ENCODE measurements around the gene SLC5A6. TPM values are rescaled to one million over a fixed set of nuclear protein-coding genes. Genes with fewer than 3 reads are reported as not detected.

SLC5A6 gene
- total RNA-seq, 1 experiment from 2014 or later: 122 TPM

GRCh38 chr2:27255187-27255586 is 43.1 kb upstream of the SLC5A6 start:
- H2BK15ac ChIP-seq (ENCODE audit: low read depth, low read length): no peak overlapping the region
- H3T11ph ChIP-seq (ENCODE audit: low read length): no peak overlapping the region
- Mint-ChIP-seq H3K4me3 (no peak overlapping the region; a peak in 1 of 5 replicates), H3K9me3 (no peaks in the 10 kb centered on the region), H3K27me3 (ENCODE audit: low read depth) (peaks cover 64% of the 10 kb centered on the region), H3K4me1 (peaks cover 16 to 18% of the 10 kb centered on the region in 2 experiments), H3K27ac (0 out of 7 replicates have a peak overlapping the region, but pooled peaks of 1 of the 3 experiments have one; percentile 41), H3K36me3 (ENCODE audit: insufficient read depth in 1 of 3, low read depth in 3 of 3) (no peaks in the 10 kb centered on the region)
- H3K14ac ChIP-seq (ENCODE audit: insufficient read depth, low read length): no peak overlapping the region
- WGBS (ENCODE audit: extremely low coverage, insufficient read length, low lambda C conversion rate): no CpG with 5 or more reads among the region's 13 CpGs
- H3K4me1 ChIP-seq (ENCODE audit: insufficient read depth, low read length): no peaks in the 10 kb centered on the region
- no peak overlapping the region for H3K23ac ChIP-seq (ENCODE audit: insufficient read length, low read depth, low read length)
- H3K27me3 ChIP-seq (ENCODE audit: insufficient read depth, low read length): no peaks in the 10 kb centered on the region; the same call in 1 of the 2 replicates
- no peaks in the 10 kb centered on the region for H3K9me3 ChIP-seq (ENCODE audit: control insufficient read depth, low read depth, low read length)
- no peak overlapping the region for H4K5ac ChIP-seq (ENCODE audit: insufficient read length, low read depth, low read length)
- no peaks in the 10 kb centered on the region for H3K79me1 ChIP-seq (ENCODE audit: insufficient read depth, low read depth, low read length, poor library complexity, severe bottlenecking)
- no peak overlapping the region for H3K4me2 ChIP-seq (ENCODE audit: insufficient read depth, insufficient read length, low read length)
- no peak overlapping the region for H2AK5ac ChIP-seq (ENCODE audit: insufficient read length, low read length)
- no peak overlapping the region for H3K56ac ChIP-seq (ENCODE audit: insufficient read length, low read depth, low read length)
- no peak for DNase-seq
- H3K4ac ChIP-seq (ENCODE audit: low read depth, low read length): no peak overlapping the region
- no peaks in the 10 kb centered on the region for H4K20me1 ChIP-seq (ENCODE audit: control insufficient read depth, insufficient read depth, insufficient read length)
- H4K8ac ChIP-seq (replicated peaks; ENCODE audit: insufficient read length, low read depth, low read length): no peak overlapping the region
- H3K18ac ChIP-seq (ENCODE audit: insufficient read length, low read depth, low read length): no peak overlapping the region
- TF ChIP-seq CTCF (conservative IDR thresholded peaks at IDR 0.05): no peak
- H2BK120ac ChIP-seq (ENCODE audit: low read depth, low read length, poor library complexity, severe bottlenecking): no peak overlapping the region
- no peaks in the 10 kb centered on the region for H3K79me2 ChIP-seq (ENCODE audit: insufficient read depth, low read length)
- H2BK5ac ChIP-seq (ENCODE audit: insufficient read length, low read length): no peak overlapping the region
- H2AFZ ChIP-seq (ENCODE audit: low read length): no peak overlapping the region
- H2BK12ac ChIP-seq (ENCODE audit: insufficient read length, low read depth, low read length): no peak overlapping the region
- H4K91ac ChIP-seq (ENCODE audit: insufficient read length, low read depth, low read length): no peak overlapping the region
- H3K23me2 ChIP-seq (ENCODE audit: insufficient read length, low read depth, low read length, poor library complexity, severe bottlenecking): no peaks in the 10 kb centered on the region
- no peak overlapping the region for H3K9ac ChIP-seq (ENCODE audit: extremely low read depth, insufficient read length, low read length)
- H3K27ac ChIP-seq (ENCODE audit: insufficient read length, low read depth, low read length): no peak overlapping the region
- H2BK20ac ChIP-seq (ENCODE audit: low read depth, low read length, poor library complexity, severe bottlenecking): no peak overlapping the region
